ENCODE measurements around the gene PLD4. TPM values are rescaled to one million over a fixed set of nuclear protein-coding genes. Genes with fewer than 3 reads are reported as not detected.

PLD4 gene
- total and polyA plus RNA-seq, 2 experiments from 2014 or later, result 0.77 TPM; not detected in 1

GRCh38 chr14:104925855-104926609, 1.4 kb downstream of the PLD4 start:
- H3K9me2 ChIP-seq (replicated peaks; ENCODE audit: insufficient read depth), result no peaks in the 10 kb centered on the region
- H3K79me2 ChIP-seq, result no peaks in the 10 kb centered on the region
- no peaks in the 10 kb centered on the region for H3K36me3 ChIP-seq (replicated peaks; ENCODE audit: insufficient read depth, low read depth)
- H3K4me2 ChIP-seq, result no peak overlapping the region
- no peaks in the 10 kb centered on the region for H3K4me1 ChIP-seq (ENCODE audit: insufficient read depth)
- no peak for DNase-seq (ENCODE audit: low spot score)
- no peak overlapping the region for H2AFZ ChIP-seq
- H3K4me3 ChIP-seq, result no peak overlapping the region
- no peaks in the 10 kb centered on the region for H3K9me3 ChIP-seq (ENCODE audit: low read depth)
- peaks cover 5% of the 10 kb centered on the region for H3K27me3 ChIP-seq
- WGBS (ENCODE audit: low lambda C conversion rate, missing lambda C conversion rate), result 87% methylated on average over 15 of the region's 15 CpGs
- no peaks in the 10 kb centered on the region for H4K20me1 ChIP-seq (ENCODE audit: insufficient read depth, poor library complexity, severe bottlenecking)
- H3K27ac ChIP-seq, result no peak overlapping the region
- no peak for TF ChIP-seq EZH2phosphoT487 (IDR thresholded peaks at IDR 0.05; ENCODE audit: low read depth, severe bottlenecking, unreplicated experiment)
- TF ChIP-seq EZH2 (IDR thresholded peaks at IDR 0.05; ENCODE audit: borderline replicate concordance), result no peak

- Histone ChIP-seq H3K4me2 (no peak overlapping the region), H3K4me1 (ENCODE audit: insufficient read depth) (no peaks in the 10 kb centered on the region), H2AFZ (no peak overlapping the region), H3K9me3 (ENCODE audit: low read depth) (no peaks in the 10 kb centered on the region), H4K20me1 (ENCODE audit: insufficient read depth, poor library complexity, severe bottlenecking) (no peaks in the 10 kb centered on the region), H3K27ac (no peak overlapping the region), H3K4me3 (no peak overlapping the region), H3K9me2 (replicated peaks; ENCODE audit: insufficient read depth) (no peaks in the 10 kb centered on the region), H3K79me2 (no peaks in the 10 kb centered on the region), H3K36me3 (replicated peaks; ENCODE audit: insufficient read depth, low read depth) (no peaks in the 10 kb centered on the region), H3K27me3 (peaks cover 12% of the 10 kb centered on the region)
- WGBS (ENCODE audit: low lambda C conversion rate, missing lambda C conversion rate), result 89% methylated on average over 19 of the region's 21 CpGs
- TF ChIP-seq EZH2 (IDR thresholded peaks at IDR 0.05; ENCODE audit: borderline replicate concordance) (no peak), CTCF (IDR thresholded peaks at IDR 0.05; ENCODE audit: poor library complexity) (no peak), EZH2phosphoT487 (IDR thresholded peaks at IDR 0.05; ENCODE audit: low read depth, severe bottlenecking, unreplicated experiment) (no peak)
- DNase-seq (ENCODE audit: low spot score), result no peak
These were observed 2.1 kb downstream of the PLD4 start for GRCh38 chr14:104926619-104927431.

- Histone ChIP-seq H3K4me1 (ENCODE audit: insufficient read depth) (peaks cover 2% of the 10 kb centered on the region), H3K4me2 (no peak overlapping the region), H3K9me3 (ENCODE audit: low read depth) (no peaks in the 10 kb centered on the region), H3K79me2 (no peaks in the 10 kb centered on the region), H3K9me2 (replicated peaks; ENCODE audit: insufficient read depth) (no peaks in the 10 kb centered on the region), H4K20me1 (ENCODE audit: insufficient read depth, poor library complexity, severe bottlenecking) (no peaks in the 10 kb centered on the region), H3K27ac (no peak overlapping the region), H2AFZ (no peak overlapping the region), H3K36me3 (replicated peaks; ENCODE audit: insufficient read depth, low read depth) (no peaks in the 10 kb centered on the region), H3K27me3 (peaks cover 18% of the 10 kb centered on the region), H3K4me3 (no peak overlapping the region)
- no peak for DNase-seq (ENCODE audit: low spot score)
- TF ChIP-seq EZH2phosphoT487 (IDR thresholded peaks at IDR 0.05; ENCODE audit: low read depth, severe bottlenecking, unreplicated experiment) (no peak), EZH2 (IDR thresholded peaks at IDR 0.05; ENCODE audit: borderline replicate concordance) (no peak), CTCF (IDR thresholded peaks at IDR 0.05; ENCODE audit: poor library complexity) (no peak)
- WGBS (ENCODE audit: low lambda C conversion rate, missing lambda C conversion rate), result 77% methylated on average over 10 of the region's 10 CpGs
These were observed 2.7 kb downstream of the PLD4 start for GRCh38 chr14:104927432-104927816.

GRCh38 chr14:104927901-104928300, 3.2 kb downstream of the PLD4 start:
- no peak overlapping the region for H2AFZ ChIP-seq
- peaks cover 7% of the 10 kb centered on the region for H3K4me1 ChIP-seq (ENCODE audit: insufficient read depth)
- WGBS (ENCODE audit: low lambda C conversion rate, missing lambda C conversion rate), result 73% methylated on average over 7 of the region's 8 CpGs
- TF ChIP-seq EZH2phosphoT487 (IDR thresholded peaks at IDR 0.05; ENCODE audit: low read depth, severe bottlenecking, unreplicated experiment) (no peak), EZH2 (IDR thresholded peaks at IDR 0.05; ENCODE audit: borderline replicate concordance) (no peak), CTCF (IDR thresholded peaks at IDR 0.05; ENCODE audit: poor library complexity) (no peak)
- no peaks in the 10 kb centered on the region for H3K9me3 ChIP-seq (ENCODE audit: low read depth)
- no peaks in the 10 kb centered on the region for H4K20me1 ChIP-seq (ENCODE audit: insufficient read depth, poor library complexity, severe bottlenecking)
- H3K4me2 ChIP-seq, result no peak overlapping the region
- no peaks in the 10 kb centered on the region for H3K9me2 ChIP-seq (replicated peaks; ENCODE audit: insufficient read depth)
- no peaks in the 10 kb centered on the region for H3K36me3 ChIP-seq (replicated peaks; ENCODE audit: insufficient read depth, low read depth)
- no peak for DNase-seq (ENCODE audit: low spot score)
- no peaks in the 10 kb centered on the region for H3K79me2 ChIP-seq
- no peak overlapping the region for H3K27ac ChIP-seq
- peaks cover 22% of the 10 kb centered on the region for H3K27me3 ChIP-seq
- H3K4me3 ChIP-seq, result no peak overlapping the region
